A549 (cell line): ENCODE measurements around the gene STAT4. TPM values are rescaled to one million over a fixed set of nuclear protein-coding genes. Genes with fewer than 3 reads are reported as not detected.

Experiments
- ATAC-seq, 2 experiments: fragments of 200-7000 bp in 1 of 2; fragments of >200 bp in 1 of 2; cut with Nextera tagmentation in 1 of 2; cut with Tn5 transposase in 1 of 2; 3 replicates each; pipeline versions ENCODE4 v1.8.0 to v1.9.1; 2018 to 2020; ENCODE audit warnings: mild to moderate bottlenecking in 1 of 2, moderate library complexity in 1 of 2
- CTCF ChIA-PET: fragments of 300-600 bp; sonication (Branson Sonifier 250); formaldehyde crosslinking; extraction: SDS; loops from one replicate; lab custom pipeline; 2021; ENCODE audit warnings: antibody characterized with exemption, inconsistent platforms; lab: Yijun Ruan, JAX
- POLR2A ChIA-PET: fragments of 350-600 bp; formaldehyde crosslinking; extraction: SDS; loops from one replicate; lab custom pipeline; 2021; ENCODE audit warnings: antibody characterized with exemption, inconsistent platforms; lab: Yijun Ruan, JAX
- DNase-seq, 2 experiments: peaks; one replicate each; pipeline versions ENCODE4 v3.0.0 to v3.0.0-alpha.2; 2011 to 2016; ENCODE audit warnings: low read depth in 1 of 2, low spot score in 1 of 2
- FAIRE-seq: peaks from 2 replicates; lab custom pipeline; 2011; peaks lifted over from hg19 to GRCh38; lab: Jason Lieb, UNC
- H3K27ac ChIP-seq, 2 experiments: fragments of >200 bp; sonication (Bioruptor Twin); formaldehyde crosslinking; 3 replicates each; pipeline ENCODE4 v1.5.1; 2016 to 2017
- H3K4me1 ChIP-seq: fragments of >200 bp; sonication (Bioruptor Twin); formaldehyde crosslinking; 3 replicates; pipeline ENCODE4 v1.6.1; 2016
- H3K4me2 ChIP-seq: fragments of >200 bp; sonication (Bioruptor Twin); formaldehyde crosslinking; 3 replicates; pipeline ENCODE4 v1.6.1; 2016
- H3K4me3 ChIP-seq: fragments of >200 bp; sonication (Bioruptor Twin); formaldehyde crosslinking; 3 replicates; pipeline ENCODE4 v1.5.1; 2016
- H3K9me3 ChIP-seq: fragments of >200 bp; sonication (Bioruptor Twin); formaldehyde crosslinking; 3 replicates; pipeline ENCODE4 v1.6.1; 2016
- CEBPB ChIP-seq, 2 experiments: fragments of >200 bp in 1 of 2; sonication (Bioruptor Twin) in 1 of 2; formaldehyde crosslinking in 1 of 2; IDR thresholded peaks; 2 replicates each; pipeline ENCODE4 v1.6.1; 2012 to 2016
- CHD4 ChIP-seq: fragments of 200-600 bp; sonication (generic); IDR thresholded peaks from 2 replicates; pipeline ENCODE4 v1.6.1; 2016; ENCODE audit warnings: antibody characterized with exemption, mild to moderate bottlenecking, borderline replicate concordance
- FOXS1 ChIP-seq: fragments of 250-450 bp; sonication (Bioruptor Pico); IDR thresholded peaks from 2 replicates; pipeline ENCODE4 v1.5.0; 2020; ENCODE audit warnings: mild to moderate bottlenecking, moderate library complexity
- HDAC2 ChIP-seq: fragments of 200-600 bp; sonication (generic); IDR thresholded peaks from 2 replicates; pipeline ENCODE4 v1.6.1; 2016
- HOXA7 ChIP-seq: fragments of 250-450 bp; sonication (Bioruptor Pico); IDR thresholded peaks from 2 replicates; pipeline ENCODE4 v1.5.0; 2020; ENCODE audit warnings: mild to moderate bottlenecking, moderate library complexity
- MYC ChIP-seq: IDR thresholded peaks from 2 replicates; pipeline ENCODE4 v1.6.1; 2012; ENCODE audit warnings: mild to moderate bottlenecking, inconsistent platforms, low read length, improper control_type of control experiment, borderline replicate concordance
- NPAS2 ChIP-seq: fragments of 250-450 bp; sonication (Bioruptor Pico); IDR thresholded peaks from 2 replicates; pipeline ENCODE4 v1.8.0; 2022; ENCODE audit warnings: mild to moderate bottlenecking, moderate library complexity, borderline replicate concordance
- PHF8 ChIP-seq: fragments of 200-600 bp; sonication (generic); IDR thresholded peaks from 2 replicates; pipeline ENCODE4 v1.6.1; 2016; ENCODE audit warnings: low read depth, mild to moderate bottlenecking, antibody characterized with exemption, moderate library complexity, borderline replicate concordance
- POLR2A ChIP-seq: IDR thresholded peaks from 2 replicates; pipeline ENCODE4 v1.6.1; 2012; ENCODE audit warnings: mild to moderate bottlenecking, low read length
- RAD21 ChIP-seq, 2 experiments: fragments of >200 bp in 1 of 2; sonication (Bioruptor Twin) in 1 of 2; formaldehyde crosslinking in 1 of 2; IDR thresholded peaks in 1 of 2; conservative IDR thresholded peaks in 1 of 2; 2 replicates in 1 of 2; 3 replicates in 1 of 2; pipeline ENCODE4 v1.6.1; 2012 to 2018; ENCODE audit warnings: inconsistent platforms in 1 of 2
- RCOR1 ChIP-seq: fragments of 150-350 bp; IDR thresholded peaks from 2 replicates; pipeline ENCODE4 v1.6.1; 2014; ENCODE audit warnings: antibody characterized with exemption, low read length, low read depth
- RFX5 ChIP-seq: fragments of 450-650 bp; IDR thresholded peaks from 2 replicates; pipeline ENCODE4 v1.7.1; 2014; ENCODE audit warnings: antibody characterized with exemption, mild to moderate bottlenecking, moderate library complexity
- WGBS: methylation state at CpG from one replicate; pipeline ENCODE4 v1.1.6; 2017; ENCODE audit errors: missing lambda C conversion rate; 5-methylcytosine and 5-hydroxymethylcytosine counted together
- polyA plus RNA-seq, 4 experiments: library from polyadenylated mRNA; depleted of rRNA in 3 of 4; stranded (reverse); fragments of >200 nt; fragmentation: RNase III in 1 of 4; extraction: RNeasy Plus Mini Kit Qiagen cat#74134 plus additional on column Dnase treatment in 1 of 4; gene quantifications; 2 replicates in 3 of 4; 3 replicates in 1 of 4; pipeline ENCODE4 v1.2.3, GENCODE V29; 2011 to 2017
- TF ChIP-seq, protein P1 (sequence below): fragments of 200-600 bp; sonication (generic); IDR thresholded peaks from 2 replicates; pipeline ENCODE4 v1.6.1; 2016; ENCODE audit warnings: antibody characterized with exemption, mild to moderate bottlenecking, moderate library complexity
- TF ChIP-seq, protein P2 (sequence below): fragments of 250-450 bp; sonication (Bioruptor Pico); IDR thresholded peaks from 2 replicates; pipeline ENCODE4 v1.5.0; 2021; ENCODE audit warnings: mild to moderate bottlenecking, moderate library complexity, borderline replicate concordance

STAT4 gene
- polyA plus RNA-seq, 2 of the 4 experiments (the other 2 are of a cell fraction) = 11.6 to 34.4 TPM

DNA sequence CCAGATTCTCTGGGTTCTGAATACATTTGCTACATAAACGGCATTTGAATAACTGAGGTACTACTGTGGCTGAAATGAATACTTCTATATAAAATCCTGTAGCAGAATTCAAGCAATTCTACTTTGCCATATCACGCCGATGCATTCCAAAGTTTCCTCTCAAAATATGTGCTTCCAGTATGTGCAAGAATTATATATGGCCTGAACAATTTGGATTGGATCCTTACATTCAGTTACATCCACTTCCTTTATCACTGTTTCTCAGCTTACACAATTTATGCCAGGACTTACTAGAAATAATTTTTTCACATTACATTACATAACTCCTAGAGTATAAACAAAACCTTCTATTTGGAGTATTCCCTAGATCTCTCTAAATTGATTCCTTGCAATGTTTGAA, 46.3 kb upstream of the STAT4 start:
- ATAC-seq = no peak
- FAIRE-seq = no peak
- no peaks in the 10 kb centered on the region for H3K9me3 ChIP-seq
- WGBS = 96% methylated on average over 3 of the region's 3 CpGs
- ChIA-PET POLR2A (no interaction called here), CTCF (interaction anchor here (0.9 to 2.1 kb wide), 3 partner anchors 13 to 32 kb away, joined by 3 to 7 read pairs (median 3); no protein-coding TSS in a partner anchor)
- H3K27ac ChIP-seq = no peak overlapping the region
- no peaks in the 10 kb centered on the region for H3K4me1 ChIP-seq
- no peak overlapping the region for H3K4me3 ChIP-seq
- no peak overlapping the region for H3K4me2 ChIP-seq
- no peak for TF ChIP-seq CEBPB (IDR thresholded peaks at IDR 0.05)
- no peak for TF ChIP-seq FOXS1 (CRISPR knock-in tag)
- no peak for TF ChIP-seq PHF8
- no peak for TF ChIP-seq HDAC2
- TF ChIP-seq NPAS2 (CRISPR knock-in tag) = no peak
- TF ChIP-seq RAD21 (conservative IDR thresholded peaks at IDR 0.05 in 1 of 2, IDR thresholded peaks at IDR 0.05 in 1 of 2) = no peak
- TF ChIP-seq HOXA7 (CRISPR knock-in tag) = no peak
- TF ChIP-seq RFX5 = no peak
- no peak for TF ChIP-seq CHD4
- no peak for TF ChIP-seq RCOR1
- TF ChIP-seq, protein P1, sequence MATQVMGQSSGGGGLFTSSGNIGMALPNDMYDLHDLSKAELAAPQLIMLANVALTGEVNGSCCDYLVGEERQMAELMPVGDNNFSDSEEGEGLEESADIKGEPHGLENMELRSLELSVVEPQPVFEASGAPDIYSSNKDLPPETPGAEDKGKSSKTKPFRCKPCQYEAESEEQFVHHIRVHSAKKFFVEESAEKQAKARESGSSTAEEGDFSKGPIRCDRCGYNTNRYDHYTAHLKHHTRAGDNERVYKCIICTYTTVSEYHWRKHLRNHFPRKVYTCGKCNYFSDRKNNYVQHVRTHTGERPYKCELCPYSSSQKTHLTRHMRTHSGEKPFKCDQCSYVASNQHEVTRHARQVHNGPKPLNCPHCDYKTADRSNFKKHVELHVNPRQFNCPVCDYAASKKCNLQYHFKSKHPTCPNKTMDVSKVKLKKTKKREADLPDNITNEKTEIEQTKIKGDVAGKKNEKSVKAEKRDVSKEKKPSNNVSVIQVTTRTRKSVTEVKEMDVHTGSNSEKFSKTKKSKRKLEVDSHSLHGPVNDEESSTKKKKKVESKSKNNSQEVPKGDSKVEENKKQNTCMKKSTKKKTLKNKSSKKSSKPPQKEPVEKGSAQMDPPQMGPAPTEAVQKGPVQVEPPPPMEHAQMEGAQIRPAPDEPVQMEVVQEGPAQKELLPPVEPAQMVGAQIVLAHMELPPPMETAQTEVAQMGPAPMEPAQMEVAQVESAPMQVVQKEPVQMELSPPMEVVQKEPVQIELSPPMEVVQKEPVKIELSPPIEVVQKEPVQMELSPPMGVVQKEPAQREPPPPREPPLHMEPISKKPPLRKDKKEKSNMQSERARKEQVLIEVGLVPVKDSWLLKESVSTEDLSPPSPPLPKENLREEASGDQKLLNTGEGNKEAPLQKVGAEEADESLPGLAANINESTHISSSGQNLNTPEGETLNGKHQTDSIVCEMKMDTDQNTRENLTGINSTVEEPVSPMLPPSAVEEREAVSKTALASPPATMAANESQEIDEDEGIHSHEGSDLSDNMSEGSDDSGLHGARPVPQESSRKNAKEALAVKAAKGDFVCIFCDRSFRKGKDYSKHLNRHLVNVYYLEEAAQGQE = no peak
- no peak for TF ChIP-seq POLR2A
- DNase-seq = no peak

GRCh38 chr2:191195021-191195420, 44.2 kb upstream of the STAT4 start:
- ChIA-PET POLR2A (no interaction called here), CTCF (no interaction called here)
- Histone ChIP-seq H3K27ac (no peak overlapping the region), H3K4me3 (no peak overlapping the region), H3K4me1 (no peaks in the 10 kb centered on the region), H3K4me2 (no peak overlapping the region)
- ATAC-seq = no peak
- FAIRE-seq = no peak
- TF ChIP-seq MYC = no peak
- TF ChIP-seq, protein P2, sequence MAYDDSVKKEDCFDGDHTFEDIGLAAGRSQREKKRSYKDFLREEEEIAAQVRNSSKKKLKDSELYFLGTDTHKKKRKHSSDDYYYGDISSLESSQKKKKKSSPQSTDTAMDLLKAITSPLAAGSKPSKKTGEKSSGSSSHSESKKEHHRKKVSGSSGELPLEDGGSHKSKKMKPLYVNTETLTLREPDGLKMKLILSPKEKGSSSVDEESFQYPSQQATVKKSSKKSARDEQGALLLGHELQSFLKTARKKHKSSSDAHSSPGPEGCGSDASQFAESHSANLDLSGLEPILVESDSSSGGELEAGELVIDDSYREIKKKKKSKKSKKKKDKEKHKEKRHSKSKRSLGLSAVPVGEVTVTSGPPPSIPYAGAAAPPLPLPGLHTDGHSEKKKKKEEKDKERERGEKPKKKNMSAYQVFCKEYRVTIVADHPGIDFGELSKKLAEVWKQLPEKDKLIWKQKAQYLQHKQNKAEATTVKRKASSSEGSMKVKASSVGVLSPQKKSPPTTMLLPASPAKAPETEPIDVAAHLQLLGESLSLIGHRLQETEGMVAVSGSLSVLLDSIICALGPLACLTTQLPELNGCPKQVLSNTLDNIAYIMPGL (CRISPR knock-in tag) = no peak
- TF ChIP-seq, all 56 proteins: peak for 0
- DNase-seq = no peak
- 0 out of 3 replicates have a peak, but pooled peaks cover 3% of the 10 kb centered on the region for H3K9me3 ChIP-seq
- 79% methylated on average over 1 of the region's 1 CpG for WGBS

- Histone ChIP-seq H3K4me3 (no peak overlapping the region), H3K4me2 (no peak overlapping the region), H3K9me3 (0 out of 3 replicates have a peak, but pooled peaks cover 3% of the 10 kb centered on the region), H3K27ac (no peak overlapping the region), H3K4me1 (0 out of 3 replicates have a peak, but pooled peaks cover 4% of the 10 kb centered on the region)
- no peak for TF ChIP-seq PHF8
- CTCF ChIA-PET = interaction anchor here (1.2 to 1.3 kb wide), 3 partner anchors 10 to 41 kb away, joined by 3 to 5 read pairs (median 4); no protein-coding TSS in a partner anchor
- DNase-seq (no peak), ATAC-seq (no peak), FAIRE-seq (no peak)
- POLR2A ChIA-PET = no interaction called here
- 93% methylated on average over 5 of the region's 5 CpGs for WGBS
Observed at GRCh38 chr2:191190861-191191552, 40.2 kb upstream of the STAT4 start.
